Peyer's patch (tissue), 4 donors: ENCODE results near the gene OR2B2.

Experiments used
- CTCF ChIP-seq, 6 experiments: fragments of 450-650 bp in 4 of 6; fragments of 200-600 bp in 2 of 6; sonication (generic) in 1 of 6; IDR thresholded peaks; one replicate each; pipeline ENCODE4 v1.5.1; 2017 to 2019; ENCODE audit warnings: antibody characterized with exemption in 6 of 6, mild to moderate bottlenecking in 3 of 6, moderate library complexity in 1 of 6
- POLR2A ChIP-seq, 2 donors: fragments of 450-650 bp; IDR thresholded peaks; one replicate each; pipeline ENCODE4 v1.5.1; 2017; ENCODE audit warnings: antibody characterized with exemption in 2 of 2, mild to moderate bottlenecking in 2 of 2, moderate library complexity in 2 of 2

GRCh38 chr6:27867945-27868300 is 44.3 kb downstream of the OR2B2 start:
- no peak for TF ChIP-seq CTCF (IDR thresholded peaks at IDR 0.05)
- no peak for TF ChIP-seq POLR2A (IDR thresholded peaks at IDR 0.05)
